Renal cortex interstitium (tissue), 11 donors: ENCODE measurements around the gene ENAH. TPM values are rescaled to one million over a fixed set of nuclear protein-coding genes. Genes with fewer than 3 reads are reported as not detected.
"Not testable (repeated sequence)": the region's sequence is repeated elsewhere in the genome, so short reads cannot be mapped to it uniquely, and the experiment has no call there.

ENCODE experiments used
- DNase-seq, 11 donors: peaks; one replicate each; pipeline ENCODE4 v3.0.0-alpha.2; 2013; ENCODE audit warnings: low read depth in 9 of 11, low spot score in 4 of 11; ENCODE audit errors: extremely low read depth in 1 of 11
- polyA plus RNA-seq, 3 donors: library from polyadenylated mRNA; unstranded; fragments of 120-200 nt; gene quantifications; one replicate each; pipeline ENCODE4 v1.2.1, GENCODE V29; 2013; ENCODE audit not compliant: insufficient read length in 3 of 3

The ENAH gene
- polyA plus RNA-seq, 3 donors: 103 to 114 (median 112) TPM

- no peak for DNase-seq
Observed at GRCh38 chr1:225522588-225523262, 130.2 kb downstream of the ENAH start.

- DNase-seq: no peak
Observed at GRCh38 chr1:225520587-225521227, 132.2 kb downstream of the ENAH start.

GRCh38 chr1:225519166-225519863 lies 133.6 kb downstream of the ENAH start:
- DNase-seq: no peak

- DNase-seq: no peak
Observed at GRCh38 chr1:225517697-225518096, 135.2 kb downstream of the ENAH start.

GRCh38 chr1:225517221-225517620 lies 135.7 kb downstream of the ENAH start:
- DNase-seq: no peak

- DNase-seq: no peak
Observed at GRCh38 chr1:225514671-225515081, 138.2 kb downstream of the ENAH start.

- DNase-seq: not testable (repeated sequence)
Observed at GRCh38 chr1:225513576-225513975, 139.3 kb downstream of the ENAH start.

GRCh38 chr1:225511828-225512381 lies 141.0 kb downstream of the ENAH start:
- DNase-seq: no peak

- DNase-seq: not testable (repeated sequence)
Observed at GRCh38 chr1:225510740-225511139, 142.2 kb downstream of the ENAH start.

- no peak for DNase-seq
Observed at GRCh38 chr1:225509770-225510169, 143.2 kb downstream of the ENAH start.

- no peak for DNase-seq
Observed at GRCh38 chr1:225509376-225509707, 143.6 kb downstream of the ENAH start.

GRCh38 chr1:225508538-225509375 lies 144.2 kb downstream of the ENAH start:
- DNase-seq: no peak

- no peak for DNase-seq
Observed at GRCh38 chr1:225506727-225507126, 146.2 kb downstream of the ENAH start.

- no peak for DNase-seq
Observed at GRCh38 chr1:225504776-225505175, 148.1 kb downstream of the ENAH start.

GRCh38 chr1:225500624-225501192 lies 152.2 kb downstream of the ENAH start:
- no peak for DNase-seq

GRCh38 chr1:225498549-225499136 lies 154.3 kb downstream of the ENAH start:
- no peak for DNase-seq

- no peak for DNase-seq
Observed at GRCh38 chr1:225494789-225495359, 158.0 kb downstream of the ENAH start.

GRCh38 chr1:225493591-225494246 lies 159.2 kb downstream of the ENAH start:
- DNase-seq: no peak
